K562 (cell line): ENCODE measurements around the gene TMED6. TPM values are rescaled to one million over a fixed set of nuclear protein-coding genes. Genes with fewer than 3 reads are reported as not detected.

Experiments
- E2F1 ChIP-seq: sonication (generic); formaldehyde crosslinking; IDR thresholded peaks from 2 replicates; pipeline ENCODE4 v1.8.1; 2023; ENCODE audit warnings: mild to moderate bottlenecking, missing genetic modification reagents, moderate library complexity
- E4F1 ChIP-seq: fragments of 250-450 bp; sonication (Bioruptor Pico); IDR thresholded peaks from 2 replicates; pipeline ENCODE4 v1.5.0; 2021; ENCODE audit warnings: mild to moderate bottlenecking, borderline replicate concordance
- FOXK2 ChIP-seq, 2 experiments: fragments of 450-650 bp; IDR thresholded peaks in 1 of 2; conservative IDR thresholded peaks in 1 of 2; 2 replicates each; pipeline ENCODE4 v1.6.1; 2016; ENCODE audit warnings: low read depth in 2 of 2, mild to moderate bottlenecking in 1 of 2
- FOXO4 ChIP-seq: fragments of 450-650 bp; formaldehyde crosslinking; IDR thresholded peaks from 2 replicates; pipeline ENCODE4 v1.4.0; 2020; ENCODE audit warnings: mild to moderate bottlenecking, moderate library complexity
- HNRNPH1 ChIP-seq: fragments of 200-400 bp; formaldehyde crosslinking; optimal IDR thresholded peaks from 2 replicates; pipeline ENCODE3; 2017; ENCODE audit warnings: low read depth, mild to moderate bottlenecking, low read length, moderate library complexity
- HOMEZ ChIP-seq: fragments of 250-450 bp; sonication (Bioruptor Pico); IDR thresholded peaks from 2 replicates; pipeline ENCODE4 v1.4.0; 2020; ENCODE audit warnings: mild to moderate bottlenecking, moderate library complexity
- KDM1A ChIP-seq, 2 experiments: fragments of 450-650 bp; IDR thresholded peaks; 2 replicates each; pipeline ENCODE4 v1.6.1; 2016; ENCODE audit warnings: mild to moderate bottlenecking in 2 of 2
- PHF8 ChIP-seq: fragments of 200-600 bp; sonication (generic); IDR thresholded peaks from 2 replicates; pipeline ENCODE4 v1.6.1; 2012; ENCODE audit warnings: mixed run types, mild to moderate bottlenecking, inconsistent platforms, low read length, moderate library complexity, borderline replicate concordance
- SUPT5H ChIP-seq: fragments of 450-650 bp; IDR thresholded peaks from 2 replicates; pipeline ENCODE4 v1.6.1; 2016
- TAL1 ChIP-seq: fragments of 450-650 bp; IDR thresholded peaks from 2 replicates; pipeline ENCODE4 v1.6.1; 2016; ENCODE audit warnings: mild to moderate bottlenecking
- THRA ChIP-seq: fragments of 450-650 bp; IDR thresholded peaks from 2 replicates; pipeline ENCODE4 v1.6.1; 2017; ENCODE audit warnings: mild to moderate bottlenecking, moderate library complexity
- THRAP3 ChIP-seq: fragments of 450-650 bp; IDR thresholded peaks from 2 replicates; pipeline ENCODE4 v1.6.1; 2016; ENCODE audit warnings: mild to moderate bottlenecking, inconsistent platforms, borderline replicate concordance
- ZFP30 ChIP-seq: fragments of 250-450 bp; sonication (Bioruptor Pico); IDR thresholded peaks from 2 replicates; pipeline ENCODE4 v1.8.0; 2022; ENCODE audit warnings: moderate library complexity, mild to moderate bottlenecking, inconsistent platforms, borderline replicate concordance
- ZFP91 ChIP-seq: sonication (generic); formaldehyde crosslinking; IDR thresholded peaks from 2 replicates; pipeline ENCODE4 v1.8.0; 2022; ENCODE audit warnings: mild to moderate bottlenecking, missing genetic modification reagents
- ZNF124 ChIP-seq: sonication (generic); formaldehyde crosslinking; IDR thresholded peaks from 2 replicates; pipeline ENCODE4 v1.8.1; 2022; ENCODE audit warnings: missing genetic modification reagents
- ZNF24 ChIP-seq: fragments of 450-650 bp; IDR thresholded peaks from 2 replicates; pipeline ENCODE4 v1.6.1; 2016
- ZNF639 ChIP-seq, 2 experiments: fragments of 200-800 bp in 1 of 2; sonication (Bioruptor generic) in 1 of 2; sonication (generic) in 1 of 2; formaldehyde crosslinking in 1 of 2; IDR thresholded peaks in 1 of 2; conservative IDR thresholded peaks in 1 of 2; 2 replicates each; pipeline versions ENCODE4 v1.5.0 to v1.6.1; 2016 to 2020; ENCODE audit warnings: missing compliant biosample characterization in 1 of 2, missing genetic modification characterization in 1 of 2, missing genetic modification reagents in 1 of 2
- polyA plus RNA-seq, 8 experiments: library from polyadenylated mRNA; depleted of rRNA in 4 of 8; stranded (reverse) in 5 of 8; unstranded in 3 of 8; fragments of >200 nt; fragmentation: Nextera tagmentation in 2 of 8; fragmentation: Illumina TruSeq in 1 of 8; extraction: Ambion mirVana in 2 of 8; extraction: Trizol in 1 of 8; gene quantifications; 2 replicates each; pipeline versions ENCODE4 v1.2.1 to v1.2.3, GENCODE V29; 2011 to 2014; ENCODE audit warnings: inconsistent platforms in 1 of 8, missing spikeins in 1 of 8
- total RNA-seq, 7 experiments: library from RNA; depleted of rRNA in 6 of 7; stranded (reverse); fragments of >200 nt in 6 of 7; fragmentation: Illumina TruSeq in 2 of 7; extraction: Trizol in 2 of 7; gene quantifications; 2 replicates each; pipeline versions ENCODE4 v1.2.1 to v1.2.3, GENCODE V29; 2011 to 2021; ENCODE audit warnings: low replicate concordance in 1 of 7

The TMED6 gene
- total and polyA plus RNA-seq, 9 of the 15 experiments (the other 6 are each of a cell fraction or from before 2014, with no cell fraction given), result 0.14 to 0.45 (median 0.25) TPM; not detected in 2

GRCh38 chr16:69346683-69347082, 4.9 kb downstream of the TMED6 start (continued):
- no peak for TF ChIP-seq HOMEZ (CRISPR knock-in tag)
- no peak for TF ChIP-seq ZFP91 (CRISPR knock-in tag)
- TF ChIP-seq ZNF24, result no peak
- no peak for TF ChIP-seq HNRNPH1
- TF ChIP-seq FOXK2 (conservative IDR thresholded peaks at IDR 0.05 in 1 of 2, IDR thresholded peaks at IDR 0.05 in 1 of 2; ENCODE audit: low read depth in 2 of 2), result no peak
- no peak for TF ChIP-seq ZFP30 (CRISPR knock-in tag)
- no peak for TF ChIP-seq PHF8
- TF ChIP-seq TAL1, result no peak
- TF ChIP-seq ZNF639 (CRISPR knock-in tag; conservative IDR thresholded peaks at IDR 0.05 in 1 of 2, IDR thresholded peaks at IDR 0.05 in 1 of 2), result no peak
- TF ChIP-seq E2F1 (CRISPR knock-in tag), result no peak
- TF ChIP-seq E4F1, result no peak
- no peak for TF ChIP-seq SUPT5H
- no peak for TF ChIP-seq THRAP3
- TF ChIP-seq ZNF124 (CRISPR knock-in tag), result no peak
- peak; percentile 96 to 97 for TF ChIP-seq KDM1A (IDR thresholded peaks at IDR 0.05)
- TF ChIP-seq THRA, result no peak
- no peak for TF ChIP-seq FOXO4 (CRISPR knock-in tag)
